CD4-positive, CD25-positive, alpha-beta regulatory T cell (primary cell): ENCODE data around the gene BCAR3. TPM values are rescaled to one million over a fixed set of nuclear protein-coding genes. Genes with fewer than 3 reads are reported as not detected.

Source experiments
- ATAC-seq, 2 donors: fragments of 150-1000 bp; cut with Tn5 transposase; one replicate each; pipeline ENCODE4 v1.10.0; 2021; ENCODE audit warnings: low read depth in 2 of 2, moderate number of reproducible peaks in 2 of 2, moderate library complexity in 1 of 2
- DNase-seq, 3 donors: peaks; one replicate each; pipeline versions ENCODE4 v3.0.0 to v3.0.0-alpha.2; 2012 to 2022; ENCODE audit warnings: mixed read lengths in 1 of 3
- H3K27ac ChIP-seq: one replicate; pipeline ENCODE4 v1.7.0; 2013; ENCODE audit warnings: mild to moderate bottlenecking, low read length; ENCODE audit not compliant: insufficient read depth, poor library complexity, severe bottlenecking
- H3K27me3 ChIP-seq: one replicate; pipeline ENCODE4 v1.7.0; 2013; ENCODE audit warnings: low read length; ENCODE audit not compliant: control insufficient read depth, insufficient read depth
- H3K36me3 ChIP-seq: one replicate; pipeline ENCODE4 v1.7.0; 2013; ENCODE audit warnings: mild to moderate bottlenecking, low read length, moderate library complexity; ENCODE audit not compliant: control insufficient read depth, insufficient read depth
- H3K4me1 ChIP-seq: 2 replicates; pipeline ENCODE4 v1.7.0; 2013; ENCODE audit warnings: mild to moderate bottlenecking, low read length; ENCODE audit not compliant: insufficient read depth, control insufficient read depth, poor library complexity, severe bottlenecking
- H3K4me3 ChIP-seq: one replicate; pipeline ENCODE4 v1.7.0; 2013; ENCODE audit warnings: low read depth, mild to moderate bottlenecking, low read length, moderate library complexity
- H3K9me3 ChIP-seq, 2 experiments: 1 replicate in 1 of 2; 2 replicates in 1 of 2; pipeline ENCODE4 v1.7.0; 2013; ENCODE audit warnings: low read length in 2 of 2, mild to moderate bottlenecking in 1 of 2, moderate library complexity in 1 of 2; ENCODE audit not compliant: control insufficient read depth in 2 of 2
- H3K27ac Mint-ChIP-seq, 3 donors: one replicate each; pipeline ENCODE4 v1.8.0; 2020 to 2022; ENCODE audit warnings: mild to moderate bottlenecking in 3 of 3, mixed read lengths in 3 of 3, moderate library complexity in 2 of 3
- H3K27me3 Mint-ChIP-seq: one replicate; pipeline ENCODE4 v1.8.0; 2022; ENCODE audit warnings: mild to moderate bottlenecking, mixed read lengths
- H3K36me3 Mint-ChIP-seq: one replicate; pipeline ENCODE4 v1.8.0; 2020; ENCODE audit warnings: mixed read lengths
- H3K4me1 Mint-ChIP-seq, 4 donors: one replicate each; pipeline ENCODE4 v1.8.0; 2020 to 2022; ENCODE audit warnings: mixed read lengths in 4 of 4, mild to moderate bottlenecking in 1 of 4
- H3K4me3 Mint-ChIP-seq, 4 donors: one replicate each; pipeline ENCODE4 v1.8.0; 2020 to 2022; ENCODE audit warnings: mild to moderate bottlenecking in 4 of 4, mixed read lengths in 4 of 4, moderate library complexity in 3 of 4
- H3K9me3 Mint-ChIP-seq, 7 donors: one replicate each; pipeline ENCODE4 v1.8.0; 2020 to 2022; ENCODE audit warnings: mixed read lengths in 7 of 7, mild to moderate bottlenecking in 3 of 7, moderate library complexity in 2 of 7
- polyA plus RNA-seq, 4 donors: library from polyadenylated mRNA; unstranded; fragments of 300-500 nt; fragmentation: Illumina TruSeq; gene quantifications; one replicate each; pipeline ENCODE4 v1.2.3, GENCODE V29; 2021
- total RNA-seq: library from RNA; stranded (reverse); gene quantifications from one replicate; pipeline ENCODE4 v1.2.3, GENCODE V29; 2022

Gene BCAR3
- total RNA-seq (0.62 TPM), polyA plus RNA-seq (under 1 TPM in 2 of 4 donors, not detected in 2; 0.44 to 0.49 TPM)

DNA sequence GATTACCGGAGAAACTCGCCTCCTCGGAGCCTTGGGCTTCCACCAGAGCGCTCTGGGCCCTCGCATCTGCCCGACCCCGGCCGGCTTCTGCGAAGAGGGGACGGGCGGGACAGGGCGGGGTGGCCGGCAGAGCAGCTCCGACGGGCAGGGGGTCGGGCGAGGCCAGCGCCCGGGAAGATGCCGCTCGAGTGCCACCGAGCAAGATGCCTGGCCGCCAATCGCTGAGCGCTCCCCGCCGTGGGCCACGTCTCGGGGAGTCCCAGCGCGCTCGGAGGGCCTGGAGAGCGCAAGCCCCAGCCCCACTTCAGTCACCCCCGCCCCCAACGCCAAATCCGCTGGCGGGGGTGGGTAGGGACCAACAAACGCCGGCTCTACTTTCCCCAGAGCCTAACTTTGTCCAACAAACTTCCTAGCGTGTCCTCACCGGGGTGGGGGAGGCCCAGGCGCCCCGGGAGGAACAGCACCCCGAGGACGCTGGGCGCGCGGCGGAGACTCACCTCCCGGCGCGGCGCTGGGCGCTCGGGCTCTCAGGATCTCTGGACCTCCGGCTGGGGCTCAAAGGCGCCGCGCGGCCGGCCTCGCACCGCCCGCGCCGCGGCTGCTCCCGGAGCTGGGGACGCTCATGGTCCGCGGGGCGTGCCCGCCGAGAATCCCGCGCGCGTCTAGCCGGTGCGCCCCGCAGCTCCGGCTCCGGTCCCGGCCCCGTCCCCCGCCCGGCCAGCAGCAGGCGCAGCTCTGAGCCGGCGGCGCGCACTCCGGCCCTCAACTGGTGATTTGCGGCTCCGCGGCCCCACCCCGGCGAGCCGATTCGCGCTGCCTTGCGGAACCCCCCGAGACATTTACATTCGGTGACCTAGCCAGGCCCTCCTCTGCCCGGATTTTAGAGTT is at the start of gene BCAR3:
BCAR3 (minus strand) TSS at position 737 of the 888 bp plus-strand sequence. CDS start 6,907 bp downstream, outside the sequence.
- Histone ChIP-seq H3K36me3 (no peaks in the 10 kb centered on the region), H3K27me3 (peaks cover 28% of the 10 kb centered on the region), H3K27ac (no peak within 1 kb of the TSS), H3K4me3 (peak within 1 kb of the TSS; percentile 18), H3K9me3 (no peaks in the 10 kb centered on the region), H3K4me1 (peaks cover 15% of the 10 kb centered on the region)
- Mint-ChIP-seq H3K4me1 (peaks cover 4 to 10% (median 7%) of the 10 kb centered on the region in 4 donors), H3K9me3 (peaks cover 0 to 2% (median 0%) of the 10 kb centered on the region in 7 donors), H3K36me3 (no peaks in the 10 kb centered on the region), H3K27me3 (peaks cover 66% of the 10 kb centered on the region), H3K4me3 (peak within 1 kb of the TSS; percentile 37 to 83 (median 68)), H3K27ac (no peak within 1 kb of the TSS)
- ATAC-seq = peak; percentile 31 to 43
- peak in 1 of 3 donors; percentile 26 for DNase-seq

DNA sequence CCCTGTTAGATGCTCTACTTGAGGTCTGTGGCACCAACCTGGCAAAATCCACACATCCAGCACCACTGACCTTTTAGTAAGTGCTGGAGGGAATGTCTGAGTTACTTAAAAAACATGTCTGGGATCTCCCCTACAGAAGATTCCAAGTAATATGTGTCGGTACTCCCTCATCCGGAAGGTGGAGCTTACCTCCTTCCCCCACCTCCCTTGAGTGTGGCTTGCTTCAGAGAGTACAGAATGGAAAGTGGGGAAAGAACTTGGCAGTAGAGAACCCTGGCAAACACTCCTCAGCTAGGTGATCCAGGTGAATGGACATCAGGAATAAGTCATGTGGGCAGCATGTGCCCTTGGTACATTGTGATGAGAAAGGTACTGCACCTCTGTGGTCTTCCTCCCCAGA is 49.0 kb upstream of the BCAR3 start:
- Histone ChIP-seq H3K36me3 (no peaks in the 10 kb centered on the region), H3K9me3 (no peaks in the 10 kb centered on the region), H3K4me1 (no peaks in the 10 kb centered on the region), H3K27me3 (no peaks in the 10 kb centered on the region), H3K27ac (no peak overlapping the region), H3K4me3 (no peak overlapping the region)
- Mint-ChIP-seq H3K4me3 (no peak overlapping the region), H3K27ac (no peak overlapping the region), H3K9me3 (no peaks in the 10 kb centered on the region), H3K4me1 (no peaks in the 10 kb centered on the region), H3K27me3 (no peaks in the 10 kb centered on the region), H3K36me3 (no peaks in the 10 kb centered on the region)
- DNase-seq (no peak), ATAC-seq (no peak)

DNA sequence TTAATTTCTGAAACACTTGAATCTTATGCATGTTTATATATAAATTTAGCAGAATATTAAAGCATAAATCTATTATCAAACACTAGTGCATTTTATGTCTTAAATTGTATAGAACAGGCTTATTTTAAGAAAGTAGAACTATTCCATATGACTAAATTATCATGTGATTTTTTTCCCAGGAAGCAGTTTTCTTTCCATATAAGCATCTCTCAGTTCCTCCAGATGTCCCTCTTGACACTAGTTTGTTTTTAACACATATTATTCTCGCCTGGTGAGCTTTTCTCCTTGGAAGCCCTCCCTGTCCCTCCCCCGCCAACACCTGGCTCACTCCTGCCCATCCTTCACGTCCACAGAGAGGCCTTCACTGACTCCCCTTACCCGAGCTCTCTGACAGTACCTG is 48.3 kb upstream of the BCAR3 start:
- Mint-ChIP-seq H3K36me3 (no peaks in the 10 kb centered on the region), H3K27me3 (no peaks in the 10 kb centered on the region), H3K4me3 (no peak overlapping the region), H3K9me3 (no peaks in the 10 kb centered on the region), H3K27ac (no peak overlapping the region), H3K4me1 (no peaks in the 10 kb centered on the region)
- no peak for DNase-seq
- Histone ChIP-seq H3K4me3 (no peak overlapping the region), H3K9me3 (no peaks in the 10 kb centered on the region), H3K27me3 (no peaks in the 10 kb centered on the region), H3K36me3 (no peaks in the 10 kb centered on the region), H3K4me1 (no peaks in the 10 kb centered on the region), H3K27ac (no peak overlapping the region)
- no peak for ATAC-seq

DNA sequence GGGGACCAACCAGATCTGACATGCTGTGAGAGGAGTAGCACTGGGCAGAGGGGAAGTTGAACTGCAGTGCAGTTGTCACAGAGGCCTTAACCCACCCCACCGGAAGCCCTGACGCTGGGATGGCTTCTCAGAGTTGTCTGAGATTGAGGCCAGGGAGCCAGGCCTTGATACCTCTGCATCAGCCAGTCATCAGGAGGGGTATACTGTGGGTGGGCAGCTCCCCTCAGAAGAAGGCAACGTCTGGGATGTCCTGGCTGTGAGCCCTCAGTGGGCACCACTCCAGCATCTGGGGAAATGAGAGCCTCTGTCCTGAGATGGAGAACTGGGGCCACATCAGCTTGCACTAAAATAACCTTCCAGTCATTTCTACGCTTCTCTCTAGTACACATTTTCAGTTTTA is 47.9 kb upstream of the BCAR3 start:
- Mint-ChIP-seq H3K9me3 (no peaks in the 10 kb centered on the region), H3K4me1 (no peaks in the 10 kb centered on the region), H3K27ac (no peak overlapping the region), H3K4me3 (no peak overlapping the region), H3K27me3 (no peaks in the 10 kb centered on the region), H3K36me3 (no peaks in the 10 kb centered on the region)
- Histone ChIP-seq H3K4me1 (no peaks in the 10 kb centered on the region), H3K27ac (no peak overlapping the region), H3K27me3 (no peaks in the 10 kb centered on the region), H3K36me3 (no peaks in the 10 kb centered on the region), H3K9me3 (no peaks in the 10 kb centered on the region), H3K4me3 (no peak overlapping the region)
- no peak for DNase-seq
- no peak for ATAC-seq

DNA sequence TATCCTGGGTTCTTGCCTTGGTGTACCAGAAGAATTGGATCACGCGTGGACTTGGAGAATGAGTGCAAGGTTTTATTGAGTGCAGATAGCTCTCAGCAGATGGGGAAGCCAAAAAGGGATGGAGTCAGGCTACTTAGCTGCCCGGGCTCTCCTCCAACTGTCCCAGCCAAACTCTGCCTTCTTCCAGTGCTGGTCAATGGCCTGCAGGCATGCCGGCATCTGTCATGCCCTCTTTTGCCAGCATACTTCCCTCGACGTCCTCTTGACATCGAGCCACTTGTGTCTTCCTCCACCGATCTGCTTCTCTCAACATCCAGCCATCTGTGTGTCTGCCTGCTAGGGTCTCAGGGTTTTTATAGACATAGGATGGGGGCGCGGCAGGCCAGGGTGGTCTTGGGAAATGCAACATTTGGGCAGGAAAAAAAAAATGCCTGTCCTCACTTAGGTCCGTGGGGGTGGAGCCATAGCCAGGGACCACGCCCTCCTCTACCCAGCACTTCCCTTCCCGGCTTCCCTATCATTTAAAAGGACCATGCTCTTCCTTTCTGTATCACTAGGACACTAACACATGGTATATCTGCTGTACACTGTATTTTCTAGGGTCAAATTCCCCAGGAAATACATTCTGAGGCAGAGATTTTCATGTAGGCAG is 47.0 kb upstream of the BCAR3 start:
- ATAC-seq (no peak), DNase-seq (no peak)
- Mint-ChIP-seq H3K4me3 (no peak overlapping the region), H3K27me3 (no peaks in the 10 kb centered on the region), H3K4me1 (no peaks in the 10 kb centered on the region), H3K9me3 (no peaks in the 10 kb centered on the region), H3K27ac (no peak overlapping the region), H3K36me3 (no peaks in the 10 kb centered on the region)
- Histone ChIP-seq H3K4me1 (no peaks in the 10 kb centered on the region), H3K36me3 (no peaks in the 10 kb centered on the region), H3K27ac (no peak overlapping the region), H3K4me3 (no peak overlapping the region), H3K27me3 (no peaks in the 10 kb centered on the region), H3K9me3 (no peaks in the 10 kb centered on the region)

DNA sequence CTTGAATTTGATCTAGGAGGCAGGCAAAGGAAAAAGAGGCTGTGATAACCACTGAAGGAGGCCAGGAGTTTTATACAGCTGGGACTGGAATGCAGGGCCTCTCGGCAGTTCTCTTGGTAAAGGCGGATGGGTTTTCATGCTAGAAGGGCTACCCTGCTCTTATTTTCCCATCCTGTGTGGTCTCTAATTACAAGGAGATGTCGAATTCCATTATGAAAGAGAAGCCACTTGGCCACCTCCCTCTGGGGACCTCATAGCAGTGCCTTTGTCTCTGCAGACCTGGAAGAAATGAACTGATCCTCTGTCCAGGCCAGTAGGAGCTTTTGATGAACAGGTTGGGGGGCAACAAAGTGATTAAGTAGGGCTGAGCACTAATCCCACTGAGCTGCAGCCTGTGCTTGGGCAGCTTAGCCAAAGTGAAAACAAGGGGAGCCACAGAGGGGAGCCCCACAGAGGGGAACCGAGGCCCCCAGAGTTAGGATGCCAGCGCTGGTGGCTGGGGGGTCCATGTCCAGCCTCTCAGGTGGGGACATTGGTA is 42.2 kb upstream of the BCAR3 start:
- Histone ChIP-seq H3K36me3 (no peaks in the 10 kb centered on the region), H3K27ac (no peak overlapping the region), H3K4me1 (no peaks in the 10 kb centered on the region), H3K9me3 (no peaks in the 10 kb centered on the region), H3K27me3 (no peaks in the 10 kb centered on the region), H3K4me3 (no peak overlapping the region)
- DNase-seq (no peak), ATAC-seq (no peak)
- H3K4me1 Mint-ChIP-seq = no peaks in the 10 kb centered on the region
- peaks cover 5% of the 10 kb centered on the region for H3K27me3 Mint-ChIP-seq
- no peak overlapping the region for H3K27ac Mint-ChIP-seq
- no peak overlapping the region for H3K4me3 Mint-ChIP-seq
- H3K9me3 Mint-ChIP-seq = no peaks in the 10 kb centered on the region
- no peaks in the 10 kb centered on the region for H3K36me3 Mint-ChIP-seq

DNA sequence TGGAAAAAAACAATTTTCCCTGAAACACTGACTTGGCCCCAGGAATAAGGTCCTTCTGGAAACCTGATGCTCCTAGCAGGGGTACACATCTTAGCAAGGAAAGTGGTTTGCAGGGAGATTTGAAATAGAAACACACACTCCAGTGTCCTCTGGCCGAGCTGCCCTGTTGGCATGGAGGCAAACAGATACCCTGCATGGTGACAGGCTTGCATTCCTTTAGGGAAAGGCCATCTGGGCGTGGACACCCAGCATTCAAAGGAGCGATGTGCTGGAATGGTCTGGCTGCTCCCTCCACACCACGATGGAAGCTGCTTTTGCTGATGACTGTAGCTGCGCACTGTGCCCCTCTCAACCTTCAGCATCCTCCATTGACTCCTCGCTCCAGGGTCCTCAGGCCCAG is 41.5 kb upstream of the BCAR3 start:
- Mint-ChIP-seq H3K9me3 (no peaks in the 10 kb centered on the region), H3K4me3 (no peak overlapping the region), H3K4me1 (no peaks in the 10 kb centered on the region), H3K27me3 (peaks cover 5% of the 10 kb centered on the region), H3K36me3 (no peaks in the 10 kb centered on the region), H3K27ac (no peak overlapping the region)
- no peaks in the 10 kb centered on the region for H3K9me3 ChIP-seq
- H3K27ac ChIP-seq = no peak overlapping the region
- no peak for ATAC-seq
- no peak for DNase-seq
- H3K36me3 ChIP-seq = no peaks in the 10 kb centered on the region
- H3K4me1 ChIP-seq = no peaks in the 10 kb centered on the region
- H3K27me3 ChIP-seq = no peaks in the 10 kb centered on the region
- no peak overlapping the region for H3K4me3 ChIP-seq
